Peyer's patch (tissue), 4 donors: ENCODE measurements around the gene ALDH1A2. TPM values are rescaled to one million over a fixed set of nuclear protein-coding genes. Genes with fewer than 3 reads are reported as not detected.

Experiments
- DNase-seq, 3 donors: peaks; one replicate each; pipeline ENCODE4 v3.0.0-alpha.2; 2017 to 2019
- H3K27ac ChIP-seq, 4 donors: fragments of 200-600 bp; sonication (generic); one replicate each; pipeline ENCODE4 v1.5.1; 2016 to 2019
- H3K27me3 ChIP-seq, 2 donors: fragments of 200-600 bp; sonication (generic); one replicate each; pipeline ENCODE4 v1.5.1; 2019
- H3K36me3 ChIP-seq, 3 donors: fragments of 200-600 bp; sonication (generic); one replicate each; pipeline ENCODE4 v1.5.1; 2016 to 2019
- H3K4me1 ChIP-seq, 4 donors: fragments of 200-600 bp; sonication (generic); one replicate each; pipeline ENCODE4 v1.5.1; 2016 to 2019
- H3K4me3 ChIP-seq, 4 donors: fragments of 200-600 bp; sonication (generic); 1 replicate in 3 of 4; 2 replicates in 1 of 4; pipeline ENCODE4 v1.5.1; 2016 to 2019; ENCODE audit warnings: mild to moderate bottlenecking in 1 of 4
- H3K9me3 ChIP-seq, 4 donors: fragments of 200-600 bp; sonication (generic); one replicate each; pipeline ENCODE4 v1.5.1; 2016 to 2019; ENCODE audit warnings: mild to moderate bottlenecking in 1 of 4
- CTCF ChIP-seq, 6 experiments: fragments of 450-650 bp in 4 of 6; fragments of 200-600 bp in 2 of 6; sonication (generic) in 1 of 6; IDR thresholded peaks; one replicate each; pipeline ENCODE4 v1.5.1; 2017 to 2019; ENCODE audit warnings: antibody characterized with exemption in 6 of 6, mild to moderate bottlenecking in 3 of 6, moderate library complexity in 1 of 6
- POLR2A ChIP-seq, 2 donors: fragments of 450-650 bp; IDR thresholded peaks; one replicate each; pipeline ENCODE4 v1.5.1; 2017; ENCODE audit warnings: antibody characterized with exemption in 2 of 2, mild to moderate bottlenecking in 2 of 2, moderate library complexity in 2 of 2
- total RNA-seq, 4 donors: library from RNA; depleted of rRNA; stranded (reverse); fragments of >200 nt; gene quantifications; one replicate each; pipeline ENCODE4 v1.1.0, GENCODE V29; 2016

ALDH1A2 gene
- total RNA-seq, 4 donors from 2014 or later, result 1.1 to 13.1 (median 10.0) TPM; not detected in 1

GRCh38 chr15:58053315-58054153 lies 12.0 kb downstream of the ALDH1A2 start:
- Histone ChIP-seq H3K27ac (no peak overlapping the region), H3K27me3 (no peaks in the 10 kb centered on the region), H3K9me3 (no peaks in the 10 kb centered on the region), H3K36me3 (no peaks in the 10 kb centered on the region), H3K4me3 (no peak overlapping the region), H3K4me1 (no peaks in the 10 kb centered on the region)
- no peak for TF ChIP-seq CTCF (IDR thresholded peaks at IDR 0.05)
- no peak for TF ChIP-seq POLR2A (IDR thresholded peaks at IDR 0.05)
- no peak for DNase-seq

- no peak overlapping the region for H3K4me3 ChIP-seq
Measured at GRCh38 chr15:58052334-58052733, 13.2 kb downstream of the ALDH1A2 start.

GRCh38 chr15:58049520-58050227 lies 15.8 kb downstream of the ALDH1A2 start:
- H3K4me3 ChIP-seq, result no peak overlapping the region
- H3K36me3 ChIP-seq, result no peaks in the 10 kb centered on the region
- no peak for DNase-seq
- TF ChIP-seq CTCF (IDR thresholded peaks at IDR 0.05) (no peak), POLR2A (IDR thresholded peaks at IDR 0.05) (no peak)
- no peaks in the 10 kb centered on the region for H3K9me3 ChIP-seq
- H3K4me1 ChIP-seq, result no peaks in the 10 kb centered on the region
- H3K27ac ChIP-seq, result no peak overlapping the region
- no peaks in the 10 kb centered on the region for H3K27me3 ChIP-seq

More at GRCh38 chr15:58052334-58052733, 13.2 kb downstream of the ALDH1A2 start:
- DNase-seq, result no peak
- no peaks in the 10 kb centered on the region for H3K27me3 ChIP-seq
- no peaks in the 10 kb centered on the region for H3K9me3 ChIP-seq
- H3K4me1 ChIP-seq, result no peaks in the 10 kb centered on the region
- no peaks in the 10 kb centered on the region for H3K36me3 ChIP-seq
- no peak overlapping the region for H3K27ac ChIP-seq
- no peak for TF ChIP-seq CTCF (IDR thresholded peaks at IDR 0.05)

GRCh38 chr15:58048261-58048660 lies 17.2 kb downstream of the ALDH1A2 start:
- H3K4me1 ChIP-seq, result no peaks in the 10 kb centered on the region
- no peaks in the 10 kb centered on the region for H3K36me3 ChIP-seq
- H3K4me3 ChIP-seq, result no peak overlapping the region
- no peaks in the 10 kb centered on the region for H3K9me3 ChIP-seq
- no peak overlapping the region for H3K27ac ChIP-seq
- DNase-seq, result no peak
- TF ChIP-seq CTCF (IDR thresholded peaks at IDR 0.05) (no peak), POLR2A (IDR thresholded peaks at IDR 0.05) (no peak)
- no peaks in the 10 kb centered on the region for H3K27me3 ChIP-seq

GRCh38 chr15:58047149-58047548 lies 18.4 kb downstream of the ALDH1A2 start:
- no peak overlapping the region for H3K27ac ChIP-seq
- H3K4me1 ChIP-seq, result no peaks in the 10 kb centered on the region
- TF ChIP-seq CTCF (IDR thresholded peaks at IDR 0.05) (no peak), POLR2A (IDR thresholded peaks at IDR 0.05) (no peak)
- no peak for DNase-seq
- no peaks in the 10 kb centered on the region for H3K27me3 ChIP-seq
- no peaks in the 10 kb centered on the region for H3K9me3 ChIP-seq
- no peak overlapping the region for H3K4me3 ChIP-seq
- no peaks in the 10 kb centered on the region for H3K36me3 ChIP-seq
